ENCODE results near the gene GRAMD4.

The GRAMD4 gene

GRCh38 chr22:46719921-46720320, 99.7 kb downstream of the GRAMD4 start:
- Histone ChIP-seq H2AFZ (ENCODE audit: low read length) (no peak overlapping the region), H3K27me3 (ENCODE audit: insufficient read depth, low read length) (no peaks in the 10 kb centered on the region), H3K9me2 (ENCODE audit: low read depth, low read length) (no peaks in the 10 kb centered on the region), H3K9ac (ENCODE audit: low read length) (no peak overlapping the region), H4K20me1 (ENCODE audit: insufficient read depth, low read length) (no peaks in the 10 kb centered on the region), H3K4me1 (ENCODE audit: insufficient read depth, low read length, severe bottlenecking) (no peaks in the 10 kb centered on the region), H3K4me2 (ENCODE audit: low read length) (no peak overlapping the region), H3K27ac (ENCODE audit: low read depth, low read length, poor library complexity, severe bottlenecking) (no peak overlapping the region), H3K79me2 (ENCODE audit: insufficient read depth, low read length) (no peaks in the 10 kb centered on the region), H3K9me3 (ENCODE audit: low read length) (no peaks in the 10 kb centered on the region), H3K4me3 (ENCODE audit: low read depth, low read length, poor library complexity, severe bottlenecking) (no peak overlapping the region), H3F3A (ENCODE audit: insufficient read depth, low read length) (no peaks in the 10 kb centered on the region), H3K36me3 (ENCODE audit: insufficient read depth, low read length) (peaks cover 76% of the 10 kb centered on the region)
- TF ChIP-seq CTCF (IDR thresholded peaks at IDR 0.05; ENCODE audit: low read length) = no peak
- no peak for TF ChIP-seq EZH2 (IDR thresholded peaks at IDR 0.05; ENCODE audit: borderline replicate concordance, low read length)

GRCh38 chr22:46721501-46722085, 101.4 kb downstream of the GRAMD4 start:
- H3K79me2 ChIP-seq (ENCODE audit: insufficient read depth, low read length) = 0 out of 2 replicates have a peak, but pooled peaks cover 5% of the 10 kb centered on the region
- peaks cover 75% of the 10 kb centered on the region for H3K36me3 ChIP-seq (ENCODE audit: insufficient read depth, low read length)
- H3K4me3 ChIP-seq (ENCODE audit: low read depth, low read length, poor library complexity, severe bottlenecking) = no peak overlapping the region
- H3K4me2 ChIP-seq (ENCODE audit: low read length) = no peak overlapping the region
- no peak overlapping the region for H2AFZ ChIP-seq (ENCODE audit: low read length)
- H3K27ac ChIP-seq (ENCODE audit: low read depth, low read length, poor library complexity, severe bottlenecking) = no peak overlapping the region
- H3K27me3 ChIP-seq (ENCODE audit: insufficient read depth, low read length) = no peaks in the 10 kb centered on the region
- H3F3A ChIP-seq (ENCODE audit: insufficient read depth, low read length) = no peaks in the 10 kb centered on the region
- no peaks in the 10 kb centered on the region for H3K9me3 ChIP-seq (ENCODE audit: low read length)
- H3K9ac ChIP-seq (ENCODE audit: low read length) = no peak overlapping the region
- no peaks in the 10 kb centered on the region for H3K9me2 ChIP-seq (ENCODE audit: low read depth, low read length)
- H3K4me1 ChIP-seq (ENCODE audit: insufficient read depth, low read length, severe bottlenecking) = peaks cover 6% of the 10 kb centered on the region
- no peaks in the 10 kb centered on the region for H4K20me1 ChIP-seq (ENCODE audit: insufficient read depth, low read length)
- no peak for TF ChIP-seq EZH2 (IDR thresholded peaks at IDR 0.05; ENCODE audit: borderline replicate concordance, low read length)
- no peak for TF ChIP-seq CTCF (IDR thresholded peaks at IDR 0.05; ENCODE audit: low read length)

GRCh38 chr22:46723882-46724281, 103.7 kb downstream of the GRAMD4 start:
- Histone ChIP-seq H3K36me3 (ENCODE audit: insufficient read depth, low read length) (peaks cover 57% of the 10 kb centered on the region), H3K4me3 (ENCODE audit: low read depth, low read length, poor library complexity, severe bottlenecking) (no peak overlapping the region), H3K27me3 (ENCODE audit: insufficient read depth, low read length) (no peaks in the 10 kb centered on the region), H3K9me3 (ENCODE audit: low read length) (no peaks in the 10 kb centered on the region), H3K4me1 (ENCODE audit: insufficient read depth, low read length, severe bottlenecking) (peaks cover 29% of the 10 kb centered on the region), H3K9me2 (ENCODE audit: low read depth, low read length) (no peaks in the 10 kb centered on the region), H3K9ac (ENCODE audit: low read length) (no peak overlapping the region), H3K79me2 (ENCODE audit: insufficient read depth, low read length) (peaks cover 10% of the 10 kb centered on the region; the same call in 1 of the 2 replicates), H3K4me2 (ENCODE audit: low read length) (no peak overlapping the region), H3K27ac (ENCODE audit: low read depth, low read length, poor library complexity, severe bottlenecking) (no peak overlapping the region), H3F3A (ENCODE audit: insufficient read depth, low read length) (no peaks in the 10 kb centered on the region), H2AFZ (ENCODE audit: low read length) (no peak overlapping the region), H4K20me1 (ENCODE audit: insufficient read depth, low read length) (no peaks in the 10 kb centered on the region)
- no peak for TF ChIP-seq CTCF (IDR thresholded peaks at IDR 0.05; ENCODE audit: low read length)
- TF ChIP-seq EZH2 (IDR thresholded peaks at IDR 0.05; ENCODE audit: borderline replicate concordance, low read length) = no peak

Data from OCI-LY1 (cell line).